ENCODE data around the gene MTO1.
"Not testable (repeated sequence)": the region's sequence is repeated elsewhere in the genome, so short reads cannot be mapped to it uniquely, and the experiment has no call there.

DNA sequence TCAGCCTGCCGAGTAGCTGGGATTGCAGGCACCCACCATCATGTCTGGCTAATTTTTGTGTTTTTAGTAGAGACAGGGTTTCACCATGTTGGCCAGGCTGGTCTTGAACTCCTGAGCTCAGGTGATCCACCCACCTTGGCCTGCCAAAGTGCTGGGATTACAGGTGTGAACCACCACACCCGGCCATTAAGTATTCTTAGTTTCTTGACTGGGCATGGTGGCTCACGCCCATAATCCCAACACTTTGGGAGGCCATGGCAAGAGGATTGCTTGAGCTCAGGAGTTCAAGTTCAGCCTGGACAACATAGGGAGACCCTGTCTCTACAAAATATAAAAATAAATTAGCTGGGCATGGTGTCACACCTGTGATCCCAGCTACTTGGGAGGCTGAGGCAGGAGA is 80.9 kb downstream of the MTO1 start:
- not testable (repeated sequence) for TF ChIP-seq CTCF (conservative IDR thresholded peaks at IDR 0.05 in 1 of 2, IDR thresholded peaks at IDR 0.05 in 1 of 2; ENCODE audit: low read depth in 1 of 2, low read length in 2 of 2); EZH2 (IDR thresholded peaks at IDR 0.05; ENCODE audit: low read length, missing control alignments)

Measured in fibroblast of lung (primary cell).